NCI-H128 (cell line): Measurements from ENCODE around the gene DHDH.
"Not testable (repeated sequence)": the region's sequence is repeated elsewhere in the genome, so short reads cannot be mapped to it uniquely, and the experiment has no call there.

Experiments
- DNase-seq: peaks from one replicate; lab custom pipeline; 2025; ENCODE audit not compliant: unreplicated experiment; lab: John Stamatoyannopoulos, UW

DHDH gene

DNA sequence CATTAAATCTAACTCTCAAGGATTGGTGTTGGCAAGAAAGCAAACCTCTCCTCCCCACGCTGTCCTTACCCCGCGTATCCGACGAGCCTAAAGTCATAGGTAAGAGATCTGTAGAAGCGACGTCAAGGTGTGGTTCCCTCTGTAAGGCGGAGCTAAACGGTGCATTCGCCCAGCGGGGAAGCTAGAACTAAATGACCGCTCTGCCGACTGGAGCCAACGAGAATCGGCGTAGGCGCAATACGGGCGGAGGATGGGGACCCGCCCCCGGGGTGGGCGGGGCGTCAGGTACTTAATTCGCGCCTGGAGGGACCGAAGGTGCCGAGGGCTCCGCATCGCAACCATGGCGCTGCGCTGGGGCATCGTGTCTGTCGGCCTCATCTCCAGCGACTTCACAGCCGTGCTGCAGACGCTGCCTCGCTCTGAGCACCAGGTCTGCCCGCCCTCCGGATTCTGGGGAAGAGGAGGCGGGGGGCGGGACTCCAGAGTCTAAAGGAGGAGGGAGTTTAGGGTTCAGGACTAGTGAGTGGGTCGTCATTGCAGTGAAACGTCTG lies at the start of gene DHDH:
TSS of gene DHDH (plus strand) at position 318 of the 551 bp plus-strand sequence. CDS start at position 341, 23 bp downstream.
- peak; percentile 95 for DNase-seq

DNA sequence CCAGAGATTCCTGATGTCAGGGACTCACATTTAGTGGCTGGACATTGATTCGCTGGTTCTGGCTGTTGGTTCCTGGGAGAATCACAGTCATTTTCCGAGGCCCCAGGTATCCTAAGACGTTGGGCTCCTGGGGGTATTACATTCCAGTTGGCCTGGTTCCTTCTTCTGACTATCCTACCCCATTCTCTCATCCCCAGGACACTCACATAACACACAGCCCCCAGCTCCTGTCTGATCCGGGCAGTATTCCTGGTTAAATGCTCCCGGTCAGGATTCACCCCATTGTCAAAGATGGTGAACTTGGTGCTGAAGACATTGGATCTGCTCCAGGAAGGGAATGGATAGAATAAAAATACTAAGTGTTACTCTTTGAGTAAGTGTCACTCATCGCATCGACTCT lies 49.8 kb upstream of the DHDH start:
- no peak for DNase-seq

DNA sequence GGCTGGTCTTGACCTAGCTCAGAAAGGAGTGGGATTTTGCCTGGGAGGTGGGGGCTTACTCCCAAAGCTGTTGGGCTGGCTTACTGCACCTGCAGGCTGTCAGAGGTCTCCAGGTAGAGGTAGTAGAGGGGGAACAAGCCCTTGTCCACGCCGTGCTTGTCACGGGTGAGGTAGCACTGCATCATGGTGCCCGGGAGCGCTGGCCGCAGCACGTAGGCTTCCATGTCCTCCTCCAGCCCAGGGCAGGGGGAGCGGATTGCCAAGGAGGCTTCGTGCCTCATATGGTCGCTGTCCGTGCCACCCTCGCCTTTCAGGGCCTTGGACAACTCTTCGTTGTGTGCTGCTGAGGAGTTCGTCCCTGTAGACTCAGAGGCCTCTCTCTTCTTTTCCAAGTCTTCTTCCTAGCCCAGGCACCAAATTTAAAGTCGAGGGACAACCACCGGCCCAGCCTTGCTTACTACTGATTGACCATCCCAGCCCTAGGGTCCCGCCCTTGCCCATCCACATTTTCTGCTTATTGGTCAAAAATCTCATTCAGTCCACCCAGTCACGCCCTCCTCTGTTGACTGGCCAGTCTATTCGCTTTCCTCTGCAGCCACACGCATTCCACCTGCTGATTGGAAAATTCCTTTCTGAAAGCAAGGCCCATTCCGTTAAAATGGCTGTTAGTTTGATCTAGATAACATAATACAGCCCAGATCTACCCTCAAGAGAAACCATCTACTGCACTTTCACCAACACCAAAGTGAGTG lies 45.5 kb upstream of the DHDH start:
- no peak for DNase-seq

DNA sequence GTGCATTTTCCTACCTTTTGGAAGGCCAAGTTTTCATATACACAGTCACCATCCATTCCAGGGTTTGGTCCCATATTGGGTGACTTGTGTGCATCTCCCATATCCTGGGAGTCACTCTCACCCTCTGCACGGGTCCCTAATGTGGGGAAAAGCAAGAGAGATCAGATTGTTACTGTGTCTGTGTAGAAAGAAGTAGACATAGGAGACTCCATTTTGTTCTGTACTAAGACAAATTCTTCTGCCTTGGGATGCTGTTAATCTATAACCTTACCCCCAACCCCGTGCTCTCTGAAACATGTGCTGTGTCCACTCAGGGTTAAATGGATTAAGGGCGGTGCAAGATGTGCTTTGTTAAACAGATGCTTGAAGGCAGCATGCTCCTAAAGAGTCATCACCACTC lies 44.0 kb upstream of the DHDH start:
- DNase-seq: not testable (repeated sequence)

DNA sequence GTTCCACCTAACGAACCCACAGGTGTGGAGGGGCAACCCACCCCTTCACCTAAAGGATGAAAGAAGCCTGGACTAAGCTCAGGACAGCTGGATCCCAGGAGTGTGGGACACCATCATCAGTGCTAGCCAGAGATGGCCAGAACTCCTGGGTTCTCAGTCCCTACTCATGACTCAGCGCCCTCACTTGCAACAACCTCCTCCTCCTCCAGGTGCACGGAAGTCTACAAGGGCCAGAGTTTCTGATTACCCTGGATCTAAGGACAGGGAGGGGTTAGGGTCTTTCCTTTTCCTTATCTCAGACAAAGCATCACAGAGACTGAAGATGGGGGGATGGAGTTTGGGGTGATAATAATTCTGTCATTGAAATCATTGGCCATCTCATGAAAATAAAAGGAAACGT lies 42.9 kb upstream of the DHDH start:
- DNase-seq: no peak

DNA sequence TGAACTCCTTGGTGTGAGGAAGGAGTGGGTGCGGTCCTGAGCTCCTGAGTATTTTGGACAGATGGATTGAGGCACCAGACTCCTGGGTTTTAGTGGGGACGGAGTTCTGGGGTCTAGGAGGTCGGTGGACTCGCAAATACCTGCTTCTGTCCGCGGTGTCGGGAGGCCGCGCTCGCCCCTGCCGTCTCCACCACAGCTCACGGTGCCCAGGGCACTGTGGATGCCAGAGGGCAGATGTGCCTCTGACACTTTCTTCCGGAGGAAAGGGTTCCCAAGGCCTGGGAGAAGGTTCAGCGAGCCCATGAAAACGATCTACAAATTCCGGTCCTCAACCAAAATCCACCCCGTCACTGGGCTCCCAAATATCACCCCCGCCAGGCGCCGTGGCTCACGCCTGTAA lies 38.3 kb upstream of the DHDH start:
- no peak for DNase-seq

DNA sequence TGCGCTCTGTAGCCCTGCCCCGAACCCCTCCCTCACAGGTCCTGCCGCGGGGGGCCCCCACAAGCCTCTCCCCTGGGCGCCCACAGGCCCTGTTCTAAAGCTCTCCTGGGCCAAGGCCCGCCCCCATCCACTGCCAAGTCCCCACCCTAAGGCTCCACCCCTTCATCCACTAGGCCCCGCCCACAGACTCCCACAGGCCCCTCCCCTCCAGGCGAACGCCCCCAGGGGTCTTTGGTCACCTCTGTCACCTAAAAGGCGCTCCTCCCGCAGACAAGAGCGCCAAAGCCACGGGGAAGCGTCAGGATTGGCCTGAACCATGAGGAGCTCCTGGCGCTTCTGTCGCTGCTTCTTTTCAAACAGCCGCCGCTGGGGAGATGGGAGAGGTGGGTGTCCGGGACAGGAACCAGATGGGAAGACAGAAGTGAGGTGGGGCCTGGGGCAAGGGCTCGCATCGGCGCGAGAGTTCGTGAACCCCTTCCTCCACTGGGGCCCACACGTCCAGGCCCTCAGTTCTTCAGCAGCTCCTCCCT lies 37.2 kb upstream of the DHDH start:
- no peak for DNase-seq

DNA sequence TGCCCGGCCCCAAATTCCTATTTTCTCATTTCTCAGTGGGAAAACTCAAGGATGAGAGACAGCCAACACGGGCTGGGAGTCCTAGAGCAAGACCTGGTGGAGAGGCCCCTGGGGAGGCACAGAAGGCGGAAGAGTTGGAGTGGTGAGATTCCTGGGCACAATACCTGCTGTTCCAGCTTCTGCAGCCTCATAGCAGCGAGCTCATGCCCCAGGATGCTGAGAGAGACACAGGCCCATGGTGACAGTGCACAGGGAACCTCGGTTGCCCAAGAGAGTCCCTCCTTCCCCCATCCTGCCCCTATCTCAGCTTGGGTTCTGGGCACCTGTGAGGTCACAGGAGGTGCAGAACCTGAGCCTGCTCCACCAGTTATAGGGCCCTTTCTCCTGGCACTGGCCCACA lies 36.3 kb upstream of the DHDH start:
- DNase-seq: no peak

DNA sequence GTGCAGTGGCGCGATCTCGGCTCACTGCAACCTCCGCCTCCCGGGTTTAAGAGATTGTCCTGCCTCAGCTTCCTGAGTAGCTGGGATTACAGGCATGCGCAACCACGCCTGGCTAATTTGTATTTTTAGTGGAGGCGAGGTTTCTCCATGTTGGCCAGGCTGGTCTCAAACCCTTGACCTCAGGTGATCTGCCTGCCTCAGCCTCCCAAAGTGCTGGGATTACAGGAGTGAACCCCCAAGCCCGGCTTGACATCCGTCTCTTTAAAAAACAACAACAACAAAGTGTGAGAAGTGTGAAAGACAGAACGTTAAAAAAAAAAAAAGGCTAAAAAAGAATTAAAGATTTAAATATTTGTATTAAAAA lies 34.1 kb upstream of the DHDH start:
- DNase-seq: not testable (repeated sequence)

DNA sequence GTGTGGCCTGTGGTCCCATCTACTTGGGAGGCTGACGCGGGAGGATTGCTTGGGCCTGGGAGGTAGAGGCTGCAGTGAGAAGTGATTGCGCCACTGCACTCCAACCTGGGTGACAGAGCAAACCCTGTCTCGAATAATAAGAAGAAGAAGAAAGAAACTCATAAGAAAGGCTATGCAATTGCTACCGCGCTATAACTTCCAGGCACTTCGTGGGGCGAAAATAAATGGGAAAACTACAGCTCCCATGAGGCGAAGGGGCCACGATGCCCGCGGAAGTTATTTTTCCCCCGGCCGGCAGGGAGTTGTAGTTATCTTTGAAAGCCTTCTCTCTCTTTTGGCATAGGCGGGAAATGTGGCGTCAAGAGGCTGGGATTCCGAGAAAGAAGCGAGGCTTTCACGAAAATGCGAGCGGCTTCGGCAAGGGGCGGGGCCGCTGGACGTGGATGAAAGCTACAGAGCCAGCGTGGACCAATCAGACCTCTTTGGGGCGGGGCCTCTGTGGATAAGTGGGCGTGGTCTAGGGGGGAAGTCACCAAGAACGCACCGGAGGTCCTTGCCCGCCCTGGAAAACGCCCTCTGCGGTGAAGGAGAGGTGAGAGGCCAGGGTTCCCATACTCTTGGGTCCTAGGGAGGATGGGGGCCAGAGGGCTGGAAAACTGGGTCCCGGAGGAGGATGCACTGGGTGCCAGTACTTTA lies 33.6 kb upstream of the DHDH start, which contains the start of gene NUCB1:
TSS of gene NUCB1 (plus strand) at position 532 of the 696 bp plus-strand sequence. CDS start 485 bp downstream, outside the sequence.
- DNase-seq: peak; percentile 99

DNA sequence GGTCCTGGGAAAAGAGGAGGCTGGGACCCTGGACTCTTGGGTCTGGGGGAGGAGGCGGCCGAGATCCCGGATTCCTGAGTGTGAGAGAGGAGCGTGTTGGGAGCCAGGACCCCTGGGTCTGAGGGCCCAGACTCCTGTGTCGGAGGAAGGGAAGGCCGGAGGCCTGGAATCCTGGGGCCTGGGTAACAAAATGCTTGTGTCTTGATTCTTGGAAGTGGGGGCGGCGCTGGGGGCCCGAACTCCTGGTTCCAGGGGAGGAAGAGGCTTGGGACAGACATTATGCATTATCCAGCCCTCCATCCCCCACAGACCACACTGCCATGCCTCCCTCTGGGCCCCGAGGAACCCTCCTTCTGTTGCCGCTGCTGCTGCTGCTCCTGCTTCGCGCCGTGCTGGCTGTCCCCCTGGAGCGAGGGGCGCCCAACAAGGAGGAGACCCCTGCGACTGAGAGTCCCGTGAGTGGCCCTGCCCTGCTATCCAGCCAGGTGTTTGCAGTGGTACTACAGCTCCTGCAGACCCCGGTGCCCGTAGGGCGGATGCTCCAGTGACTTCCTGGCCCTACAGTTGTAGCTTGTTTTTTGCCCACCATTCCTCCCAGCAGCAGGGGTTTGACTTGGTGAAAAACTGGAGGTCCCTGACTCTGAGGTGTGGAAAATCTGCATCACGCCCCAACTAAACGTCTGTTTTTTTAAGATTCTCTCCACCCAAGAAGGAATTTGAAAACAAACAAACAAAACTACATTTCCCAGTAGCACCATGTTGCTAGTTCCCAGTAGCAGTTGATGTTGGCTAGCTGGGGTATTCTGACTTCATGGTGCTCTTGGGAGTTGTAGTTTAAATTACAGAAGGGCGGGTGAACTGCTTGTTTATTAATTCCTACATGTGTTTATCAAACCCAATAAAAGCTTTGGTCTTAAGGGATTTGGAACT lies 32.8 kb upstream of the DHDH start:
- no peak for DNase-seq

DNA sequence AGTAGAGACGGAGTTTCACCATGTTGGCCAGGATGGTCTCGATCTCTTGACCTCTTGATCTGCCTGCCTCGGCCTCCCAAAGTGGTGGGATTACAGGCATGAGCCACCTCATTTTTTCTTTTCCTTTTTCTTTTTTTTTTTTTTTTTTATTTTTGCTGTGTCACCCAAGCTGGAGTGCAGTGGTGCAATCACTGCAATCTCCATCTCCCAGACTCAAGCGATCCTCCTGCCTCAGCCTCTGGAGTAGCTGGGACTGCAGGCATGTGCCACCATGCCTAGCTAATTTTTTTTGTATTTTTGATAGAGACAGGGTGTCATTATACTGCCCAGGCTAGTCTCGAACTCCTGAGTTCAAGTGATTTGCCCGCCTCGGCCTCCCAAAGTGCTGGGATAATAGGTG lies 31.2 kb upstream of the DHDH start:
- DNase-seq: not testable (repeated sequence)

DNA sequence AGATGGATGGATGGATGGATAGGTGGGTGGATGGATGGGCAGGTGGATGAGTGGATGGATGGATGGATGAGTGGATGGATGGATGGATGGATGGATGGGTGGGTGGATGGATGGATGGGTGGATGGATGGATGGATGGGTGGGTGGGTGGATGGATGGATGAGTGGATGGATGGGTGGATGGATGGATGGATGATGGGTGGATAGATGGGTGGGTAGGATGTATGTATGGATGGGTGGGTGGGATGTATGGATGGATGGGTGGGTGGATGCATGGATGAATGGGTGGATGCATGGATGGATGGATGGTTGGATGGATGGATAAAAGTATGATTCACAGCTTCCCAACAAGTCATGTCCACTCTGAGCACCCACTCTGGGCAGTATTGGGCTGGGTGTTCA lies 29.7 kb upstream of the DHDH start:
- DNase-seq: not testable (repeated sequence)

DNA sequence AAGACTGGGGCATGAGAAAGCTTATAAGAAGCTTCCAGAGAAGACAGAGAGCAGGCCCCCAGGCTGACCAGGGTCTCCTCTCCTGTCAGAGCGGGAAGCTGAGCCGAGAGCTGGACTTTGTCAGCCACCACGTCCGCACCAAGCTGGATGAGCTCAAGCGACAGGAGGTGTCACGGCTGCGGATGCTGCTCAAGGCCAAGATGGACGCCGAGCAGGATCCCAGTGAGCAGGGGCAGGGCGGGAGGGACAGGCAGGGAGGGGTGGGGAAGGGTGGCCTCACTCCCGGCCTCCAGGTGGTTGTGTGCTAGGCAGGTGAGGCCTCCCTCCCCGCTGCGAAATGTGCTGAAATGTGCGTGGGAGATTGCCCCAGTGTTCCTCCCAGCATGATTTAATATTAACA lies 27.8 kb upstream of the DHDH start:
- DNase-seq: no peak

DNA sequence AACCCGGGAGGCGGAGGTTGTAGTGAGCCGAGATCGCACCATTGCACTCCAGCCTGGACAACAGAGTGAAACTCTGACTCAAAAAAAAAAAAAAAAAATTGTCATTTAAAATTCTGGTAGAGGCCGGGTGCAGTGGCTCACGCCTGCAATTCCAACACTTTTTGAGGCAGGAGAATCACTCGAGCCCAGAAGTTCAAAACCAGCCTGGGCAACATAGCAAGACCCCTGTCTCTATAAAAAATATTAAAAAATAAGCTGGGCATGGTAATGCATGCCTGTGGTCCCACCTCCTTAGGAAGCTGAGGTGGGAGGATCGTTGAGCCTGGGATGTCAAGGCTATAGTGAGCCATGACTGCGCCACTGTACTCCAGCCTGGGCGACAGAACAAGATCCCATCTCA lies 27.2 kb upstream of the DHDH start:
- DNase-seq: no peak

DNA sequence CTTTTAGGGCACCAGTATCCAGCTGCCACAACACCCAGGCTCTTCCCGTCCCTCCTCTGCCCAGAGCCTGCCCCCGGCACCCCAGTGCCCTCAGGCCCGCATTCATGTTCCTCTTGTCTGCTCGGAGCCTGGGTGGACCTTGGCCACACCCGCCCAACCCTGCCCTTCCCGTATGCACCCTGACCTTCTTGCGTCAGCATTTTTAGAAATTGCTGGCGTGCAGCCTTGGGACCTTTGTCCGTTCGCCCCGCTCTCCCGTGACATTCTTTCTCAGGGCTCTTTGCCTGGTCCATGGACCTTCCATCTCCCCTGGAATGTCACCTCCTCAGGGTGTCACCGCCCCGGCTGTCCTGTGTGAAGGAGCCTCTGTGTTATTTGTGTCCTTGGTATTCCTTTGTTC lies 25.8 kb upstream of the DHDH start:
- no peak for DNase-seq

DNA sequence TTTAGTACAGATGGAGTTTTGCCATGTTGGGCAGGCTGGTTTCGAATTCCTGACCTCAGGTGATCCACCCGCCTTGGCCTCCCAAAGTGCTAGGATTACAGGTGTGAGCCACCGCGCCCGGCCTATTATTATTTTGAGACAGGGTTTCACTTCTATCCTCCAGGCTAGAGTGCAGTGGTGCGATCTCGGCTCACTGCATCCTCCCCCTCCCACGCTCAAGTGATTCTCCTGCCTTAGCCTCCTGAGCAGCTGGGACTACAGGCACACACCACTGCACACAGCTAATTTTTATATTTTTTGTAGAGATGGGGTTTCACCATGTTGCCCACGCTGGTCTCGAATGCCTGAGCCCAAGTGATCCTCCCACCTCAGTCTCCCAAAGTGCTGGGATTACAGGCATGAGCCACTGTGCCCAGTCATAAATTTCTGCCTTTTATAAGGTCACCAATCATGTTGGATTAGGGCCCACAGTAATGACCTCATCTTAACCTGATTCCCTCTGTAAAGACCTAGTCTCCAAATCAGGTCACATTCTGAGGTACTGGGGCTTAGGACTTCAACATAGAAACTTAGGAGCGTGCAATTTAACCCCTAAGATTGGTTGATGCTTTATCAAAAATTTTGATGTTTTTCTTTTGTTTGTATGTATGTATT lies 23.9 kb upstream of the DHDH start:
- DNase-seq: not testable (repeated sequence)

DNA sequence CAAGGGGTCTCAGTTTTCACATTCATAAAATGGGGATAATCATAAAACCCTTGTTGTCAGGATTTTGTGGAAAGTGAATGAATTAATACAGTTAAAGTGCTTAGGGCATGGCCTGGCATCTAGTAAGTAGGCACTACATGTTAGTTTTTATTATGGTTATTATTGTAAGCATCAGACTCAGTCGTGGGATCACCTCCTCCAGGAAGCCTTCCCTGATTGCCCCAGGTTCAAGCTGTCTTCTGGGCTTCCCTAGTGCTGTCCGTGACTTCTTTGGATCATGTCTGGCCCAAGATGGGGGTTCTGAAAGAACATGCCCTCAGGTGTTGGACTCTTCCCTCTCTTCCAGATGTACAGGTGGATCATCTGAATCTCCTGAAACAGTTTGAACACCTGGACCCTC lies 22.7 kb upstream of the DHDH start:
- no peak for DNase-seq

DNA sequence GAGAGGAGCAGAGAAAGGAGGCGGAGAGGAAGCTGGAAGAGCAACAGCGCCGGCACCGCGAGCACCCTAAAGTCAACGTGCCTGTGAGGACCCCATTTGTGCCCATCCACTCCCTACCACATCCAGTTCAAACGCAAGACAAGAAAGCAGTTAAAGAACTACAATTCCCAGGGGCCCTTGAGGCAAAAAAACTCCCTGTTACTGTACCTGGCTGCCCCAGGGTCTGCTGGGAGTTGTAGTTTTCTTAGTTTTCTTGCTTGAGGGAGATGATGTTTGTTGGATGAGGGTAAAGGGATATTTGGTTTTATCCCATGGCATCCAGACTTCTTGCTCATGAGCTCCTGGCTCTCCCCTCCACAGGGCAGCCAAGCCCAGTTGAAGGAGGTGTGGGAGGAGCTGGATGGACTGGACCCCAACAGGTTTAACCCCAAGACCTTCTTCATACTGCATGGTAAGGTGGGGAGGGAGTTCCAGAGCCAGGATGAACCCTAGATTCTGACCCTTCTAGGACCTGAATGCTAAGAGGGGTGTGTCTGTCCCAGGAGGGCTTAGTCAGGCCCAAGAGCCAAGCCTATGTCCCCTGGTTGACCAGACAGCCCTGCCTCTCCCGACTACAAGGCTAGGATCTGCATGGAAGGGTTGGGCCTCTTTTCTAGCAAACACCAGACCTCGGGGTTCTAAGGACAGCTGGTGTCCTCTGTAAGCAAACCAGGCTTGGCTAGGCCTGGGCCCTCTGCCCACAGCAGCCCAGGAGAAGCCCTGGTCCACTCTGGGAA lies 20.2 kb upstream of the DHDH start:
- no peak for DNase-seq

DNA sequence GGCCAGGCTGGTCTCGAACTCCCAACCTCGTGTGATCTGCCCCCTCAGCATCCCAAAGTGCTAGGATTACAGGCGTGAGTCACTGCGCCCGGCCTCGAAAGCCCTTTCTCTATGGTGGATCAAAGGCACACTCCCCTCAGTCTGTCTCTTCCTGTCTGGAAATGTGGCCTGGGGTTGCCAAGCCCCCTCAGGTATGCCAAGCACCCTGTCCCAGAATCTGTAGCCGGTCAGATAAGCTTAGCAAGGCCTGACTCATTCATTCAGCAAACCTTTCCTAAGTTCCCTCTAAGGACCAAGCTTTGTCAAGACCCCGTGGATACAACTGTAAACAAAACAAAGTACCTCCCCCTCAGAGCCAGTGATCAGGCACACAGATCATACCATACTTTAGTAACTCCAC lies 19.3 kb upstream of the DHDH start:
- DNase-seq: no peak
